Measurements from ENCODE around the gene PYGB. TPM values are rescaled to one million over a fixed set of nuclear protein-coding genes. Genes with fewer than 3 reads are reported as not detected.
"Not testable (repeated sequence)": the region's sequence is repeated elsewhere in the genome, so short reads cannot be mapped to it uniquely, and the experiment has no call there.

The PYGB gene
- total RNA-seq, 1 experiment from 2014 or later = 78.9 TPM

GRCh38 chr20:25325997-25326396 lies 78.1 kb downstream of the PYGB start:
- Histone ChIP-seq H3K27me3 (replicated peaks; ENCODE audit: control insufficient read depth, insufficient read depth, low read length) (no peaks in the 10 kb centered on the region), H3K36me3 (ENCODE audit: control insufficient read depth, insufficient read depth, low read length) (peaks cover 1% of the 10 kb centered on the region), H3K4me1 (no peaks in the 10 kb centered on the region), H3K9me3 (no peaks in the 10 kb centered on the region), H3K4me3 (ENCODE audit: low read depth, low read length) (no peak overlapping the region)
- POLR2A ChIA-PET = no interaction called here
- DNase-seq = no peak
- H3K27me3 Mint-ChIP-seq (ENCODE audit: insufficient read depth, unreplicated experiment) = no peaks in the 10 kb centered on the region
- CTCF ChIA-PET = interaction anchor here (0.6 kb wide), 1 partner anchor 22 kb away, joined by 6 read pairs; no protein-coding TSS in a partner anchor
- intact Hi-C loops (cut with micrococcal nuclease; ENCODE audit: unreplicated experiment) = no loop called here
- no peak overlapping the region for H3K4me3 Mint-ChIP-seq (ENCODE audit: unreplicated experiment)
- H3K36me3 Mint-ChIP-seq (ENCODE audit: insufficient read depth, unreplicated experiment) = peaks cover 16% of the 10 kb centered on the region
- TF ChIP-seq CTCF (IDR thresholded peaks at IDR 0.05; ENCODE audit: insufficient read depth in 1 of 2, low read depth in 1 of 2, low read length in 1 of 2, severe bottlenecking in 1 of 2, unreplicated experiment in 1 of 2) = no peak
- no TSS peak for BruUV-seq (replicated peaks)
- no peak overlapping the region for H3K27ac Mint-ChIP-seq (ENCODE audit: unreplicated experiment)
- H3K9me3 Mint-ChIP-seq (ENCODE audit: unreplicated experiment) = no peaks in the 10 kb centered on the region
- peaks cover 19% of the 10 kb centered on the region for H3K4me1 Mint-ChIP-seq (ENCODE audit: low read depth, unreplicated experiment)

GRCh38 chr20:25327521-25328235 lies 79.8 kb downstream of the PYGB start:
- H3K4me1 Mint-ChIP-seq (ENCODE audit: low read depth, unreplicated experiment) = peaks cover 24% of the 10 kb centered on the region
- intact Hi-C loops (cut with micrococcal nuclease; ENCODE audit: unreplicated experiment) = no loop called here

GRCh38 chr20:25328954-25329498 lies 81.1 kb downstream of the PYGB start:
- Histone ChIP-seq H3K9me3 (no peaks in the 10 kb centered on the region), H3K4me1 (no peaks in the 10 kb centered on the region), H3K4me3 (ENCODE audit: low read depth, low read length) (no peak overlapping the region), H3K27me3 (replicated peaks; ENCODE audit: control insufficient read depth, insufficient read depth, low read length) (no peaks in the 10 kb centered on the region), H3K36me3 (ENCODE audit: control insufficient read depth, insufficient read depth, low read length) (peaks cover 1% of the 10 kb centered on the region)
- ChIA-PET CTCF (no interaction called here), POLR2A (no interaction called here)
- TF ChIP-seq CTCF (IDR thresholded peaks at IDR 0.05; ENCODE audit: insufficient read depth in 1 of 2, low read depth in 1 of 2, low read length in 1 of 2, severe bottlenecking in 1 of 2, unreplicated experiment in 1 of 2) = no peak
- no peaks in the 10 kb centered on the region for H3K27me3 Mint-ChIP-seq (ENCODE audit: insufficient read depth, unreplicated experiment)
- H3K4me1 Mint-ChIP-seq (ENCODE audit: low read depth, unreplicated experiment) = peaks cover 16% of the 10 kb centered on the region
- no peak for DNase-seq
- peak overlapping the region; percentile 65 for H3K27ac Mint-ChIP-seq (ENCODE audit: unreplicated experiment)
- no peaks in the 10 kb centered on the region for H3K9me3 Mint-ChIP-seq (ENCODE audit: unreplicated experiment)
- no peak overlapping the region for H3K4me3 Mint-ChIP-seq (ENCODE audit: unreplicated experiment)
- no peaks in the 10 kb centered on the region for H3K36me3 Mint-ChIP-seq (ENCODE audit: insufficient read depth, unreplicated experiment)
- BruUV-seq (replicated peaks) = no TSS peak
- intact Hi-C loops (cut with micrococcal nuclease; ENCODE audit: unreplicated experiment) = no loop called here

More at GRCh38 chr20:25327521-25328235, 79.8 kb downstream of the PYGB start:
- ChIA-PET POLR2A (no interaction called here), CTCF (interaction anchor here (0.8 kb wide), 1 partner anchor 18 kb away, joined by 7 read pairs; no protein-coding TSS in a partner anchor)
- no peak overlapping the region for H3K4me3 Mint-ChIP-seq (ENCODE audit: unreplicated experiment)
- no peaks in the 10 kb centered on the region for H3K27me3 Mint-ChIP-seq (ENCODE audit: insufficient read depth, unreplicated experiment)
- no peaks in the 10 kb centered on the region for H3K9me3 Mint-ChIP-seq (ENCODE audit: unreplicated experiment)
- Histone ChIP-seq H3K27me3 (replicated peaks; ENCODE audit: control insufficient read depth, insufficient read depth, low read length) (no peaks in the 10 kb centered on the region), H3K36me3 (ENCODE audit: control insufficient read depth, insufficient read depth, low read length) (peaks cover 1% of the 10 kb centered on the region), H3K4me1 (no peaks in the 10 kb centered on the region), H3K9me3 (no peaks in the 10 kb centered on the region), H3K4me3 (ENCODE audit: low read depth, low read length) (no peak overlapping the region)
- TF ChIP-seq CTCF (IDR thresholded peaks at IDR 0.05; ENCODE audit: insufficient read depth in 1 of 2, low read depth in 1 of 2, low read length in 1 of 2, severe bottlenecking in 1 of 2, unreplicated experiment in 1 of 2) = no peak
- H3K27ac Mint-ChIP-seq (ENCODE audit: unreplicated experiment) = no peak overlapping the region
- no TSS peak for BruUV-seq (replicated peaks)
- DNase-seq = no peak
- H3K36me3 Mint-ChIP-seq (ENCODE audit: insufficient read depth, unreplicated experiment) = peaks cover 5% of the 10 kb centered on the region

GRCh38 chr20:25334972-25335371 lies 87.1 kb downstream of the PYGB start:
- POLR2A ChIA-PET; H3K36me3 Mint-ChIP-seq (ENCODE audit: insufficient read depth, unreplicated experiment); H3K27me3 ChIP-seq (replicated peaks; ENCODE audit: control insufficient read depth, insufficient read depth, low read length); H3K9me3 Mint-ChIP-seq (ENCODE audit: unreplicated experiment); H3K4me3 Mint-ChIP-seq (ENCODE audit: unreplicated experiment); BruUV-seq (replicated peaks); H3K36me3 ChIP-seq (ENCODE audit: control insufficient read depth, insufficient read depth, low read length); H3K27me3 Mint-ChIP-seq (ENCODE audit: insufficient read depth, unreplicated experiment); H3K27ac Mint-ChIP-seq (ENCODE audit: unreplicated experiment); H3K9me3 ChIP-seq; H3K4me3 ChIP-seq (ENCODE audit: low read depth, low read length); CTCF ChIA-PET; DNase-seq; intact Hi-C loops (cut with micrococcal nuclease; ENCODE audit: unreplicated experiment): not testable (repeated sequence)
- H3K4me1 Mint-ChIP-seq (ENCODE audit: low read depth, unreplicated experiment) = peaks cover 30% of the 10 kb centered on the region
- peaks cover 20% of the 10 kb centered on the region for H3K4me1 ChIP-seq

All from Caco-2 (cell line).